ENCODE measurements around the gene C11orf65.
"Not testable (repeated sequence)": the region's sequence is repeated elsewhere in the genome, so short reads cannot be mapped to it uniquely, and the experiment has no call there.

C11orf65 gene

GRCh38 chr11:108388576-108388975 lies 78.8 kb downstream of the C11orf65 start:
- no peak overlapping the region for H3K4me3 ChIP-seq (replicated peaks; ENCODE audit: insufficient read depth, low read length)
- DNase-seq (ENCODE audit: low read depth in 1 of 2, low spot score in 1 of 2) = no peak
- no peaks in the 10 kb centered on the region for H3K27me3 ChIP-seq (ENCODE audit: insufficient read depth, poor library complexity, severe bottlenecking)
- no peak overlapping the region for H3K27ac ChIP-seq (replicated peaks)
- TF ChIP-seq CTCF (IDR thresholded peaks at IDR 0.05; ENCODE audit: insufficient read depth, low read length) = no peak
- no peak for TF ChIP-seq GABPA (IDR thresholded peaks at IDR 0.05; ENCODE audit: low read depth)
- TF ChIP-seq, protein P1, sequence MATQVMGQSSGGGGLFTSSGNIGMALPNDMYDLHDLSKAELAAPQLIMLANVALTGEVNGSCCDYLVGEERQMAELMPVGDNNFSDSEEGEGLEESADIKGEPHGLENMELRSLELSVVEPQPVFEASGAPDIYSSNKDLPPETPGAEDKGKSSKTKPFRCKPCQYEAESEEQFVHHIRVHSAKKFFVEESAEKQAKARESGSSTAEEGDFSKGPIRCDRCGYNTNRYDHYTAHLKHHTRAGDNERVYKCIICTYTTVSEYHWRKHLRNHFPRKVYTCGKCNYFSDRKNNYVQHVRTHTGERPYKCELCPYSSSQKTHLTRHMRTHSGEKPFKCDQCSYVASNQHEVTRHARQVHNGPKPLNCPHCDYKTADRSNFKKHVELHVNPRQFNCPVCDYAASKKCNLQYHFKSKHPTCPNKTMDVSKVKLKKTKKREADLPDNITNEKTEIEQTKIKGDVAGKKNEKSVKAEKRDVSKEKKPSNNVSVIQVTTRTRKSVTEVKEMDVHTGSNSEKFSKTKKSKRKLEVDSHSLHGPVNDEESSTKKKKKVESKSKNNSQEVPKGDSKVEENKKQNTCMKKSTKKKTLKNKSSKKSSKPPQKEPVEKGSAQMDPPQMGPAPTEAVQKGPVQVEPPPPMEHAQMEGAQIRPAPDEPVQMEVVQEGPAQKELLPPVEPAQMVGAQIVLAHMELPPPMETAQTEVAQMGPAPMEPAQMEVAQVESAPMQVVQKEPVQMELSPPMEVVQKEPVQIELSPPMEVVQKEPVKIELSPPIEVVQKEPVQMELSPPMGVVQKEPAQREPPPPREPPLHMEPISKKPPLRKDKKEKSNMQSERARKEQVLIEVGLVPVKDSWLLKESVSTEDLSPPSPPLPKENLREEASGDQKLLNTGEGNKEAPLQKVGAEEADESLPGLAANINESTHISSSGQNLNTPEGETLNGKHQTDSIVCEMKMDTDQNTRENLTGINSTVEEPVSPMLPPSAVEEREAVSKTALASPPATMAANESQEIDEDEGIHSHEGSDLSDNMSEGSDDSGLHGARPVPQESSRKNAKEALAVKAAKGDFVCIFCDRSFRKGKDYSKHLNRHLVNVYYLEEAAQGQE (IDR thresholded peaks at IDR 0.05; ENCODE audit: insufficient replicate concordance, low read depth) = no peak
- TF ChIP-seq SPI1 (IDR thresholded peaks at IDR 0.05; ENCODE audit: borderline replicate concordance, low read depth) = no peak
- no peak for TF ChIP-seq POLR2AphosphoS5 (IDR thresholded peaks at IDR 0.05; ENCODE audit: low read depth)

- not testable (repeated sequence) for H3K27ac ChIP-seq (replicated peaks); H3K4me3 ChIP-seq (replicated peaks; ENCODE audit: insufficient read depth, low read length); H3K27me3 ChIP-seq (ENCODE audit: insufficient read depth, poor library complexity, severe bottlenecking); DNase-seq (ENCODE audit: low read depth in 1 of 2, low spot score in 1 of 2)
These were observed 93.8 kb downstream of the C11orf65 start for GRCh38 chr11:108373505-108373904.

DNA sequence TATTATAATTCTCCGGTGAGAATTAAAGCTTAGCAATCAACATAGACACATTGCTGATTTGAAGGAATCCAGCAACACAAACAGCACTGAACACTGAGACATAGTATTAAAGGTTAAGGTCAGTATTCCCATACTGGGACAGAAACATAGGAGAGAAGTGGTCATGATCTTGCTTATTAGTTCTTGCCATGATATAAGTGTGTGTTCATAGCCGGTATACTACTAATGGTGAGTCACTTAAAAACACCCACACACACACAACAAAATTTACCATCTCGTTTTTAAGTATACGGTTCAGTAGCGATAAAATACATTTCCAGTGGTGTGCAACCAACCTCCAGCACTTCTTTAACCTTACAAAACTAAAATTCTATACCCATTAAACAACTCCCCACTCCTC lies 96.3 kb downstream of the C11orf65 start:
- Histone ChIP-seq H3K4me3 (replicated peaks; ENCODE audit: insufficient read depth, low read length) (no peak overlapping the region), H3K27me3 (ENCODE audit: insufficient read depth, poor library complexity, severe bottlenecking) (no peaks in the 10 kb centered on the region), H3K27ac (replicated peaks) (no peak overlapping the region)
- TF ChIP-seq, protein P1 (IDR thresholded peaks at IDR 0.05; ENCODE audit: insufficient replicate concordance, low read depth) = no peak
- TF ChIP-seq POLR2AphosphoS5 (IDR thresholded peaks at IDR 0.05; ENCODE audit: low read depth) (no peak), SPI1 (IDR thresholded peaks at IDR 0.05; ENCODE audit: borderline replicate concordance, low read depth) (no peak), GABPA (IDR thresholded peaks at IDR 0.05; ENCODE audit: low read depth) (no peak), CTCF (IDR thresholded peaks at IDR 0.05; ENCODE audit: insufficient read depth, low read length) (no peak)
- DNase-seq (ENCODE audit: low read depth in 1 of 2, low spot score in 1 of 2) = no peak

- no peak overlapping the region for H3K27ac ChIP-seq (replicated peaks)
- H3K4me3 ChIP-seq (replicated peaks; ENCODE audit: insufficient read depth, low read length) = no peak overlapping the region
- DNase-seq (ENCODE audit: low read depth in 1 of 2, low spot score in 1 of 2) = no peak
- TF ChIP-seq SPI1 (IDR thresholded peaks at IDR 0.05; ENCODE audit: borderline replicate concordance, low read depth) = no peak
- no peak for TF ChIP-seq POLR2AphosphoS5 (IDR thresholded peaks at IDR 0.05; ENCODE audit: low read depth)
- TF ChIP-seq, protein P1 (IDR thresholded peaks at IDR 0.05; ENCODE audit: insufficient replicate concordance, low read depth) = no peak
- TF ChIP-seq CTCF (IDR thresholded peaks at IDR 0.05; ENCODE audit: insufficient read depth, low read length) = no peak
- TF ChIP-seq GABPA (IDR thresholded peaks at IDR 0.05; ENCODE audit: low read depth) = no peak
- no peaks in the 10 kb centered on the region for H3K27me3 ChIP-seq (ENCODE audit: insufficient read depth, poor library complexity, severe bottlenecking)
These were observed 97.0 kb downstream of the C11orf65 start for GRCh38 chr11:108370315-108370714.

Measured in HL-60 (cell line).